Mesenchymal stem cell (in vitro differentiated cells and primary cell): ENCODE results near the gene BAG5. TPM values are rescaled to one million over a fixed set of nuclear protein-coding genes. Genes with fewer than 3 reads are reported as not detected.
"Not testable (repeated sequence)": the region's sequence is repeated elsewhere in the genome, so short reads cannot be mapped to it uniquely, and the experiment has no call there.

Experiments
- DNase-seq: peaks from one replicate; pipeline ENCODE4 v3.0.0-alpha.2; 2013
- H2AFZ ChIP-seq: one replicate; pipeline ENCODE4 v1.6.1; 2013; ENCODE audit warnings: low read depth, mild to moderate bottlenecking, control low read depth, inconsistent platforms, low read length, moderate library complexity
- H2AK5ac ChIP-seq: 2 replicates; pipeline ENCODE4 v1.6.1; 2013; ENCODE audit warnings: low read length, moderate library complexity, mild to moderate bottlenecking, inconsistent platforms; ENCODE audit not compliant: severe bottlenecking
- H2BK120ac ChIP-seq: one replicate; pipeline ENCODE4 v1.6.1; 2013; ENCODE audit warnings: low read depth, mild to moderate bottlenecking, inconsistent platforms, low read length, moderate library complexity
- H2BK12ac ChIP-seq, 2 experiments: one replicate each; pipeline ENCODE4 v1.6.1; 2013; ENCODE audit warnings: inconsistent platforms in 2 of 2, low read length in 2 of 2, mild to moderate bottlenecking in 2 of 2, moderate library complexity in 2 of 2, control low read depth in 1 of 2
- H2BK15ac ChIP-seq: one replicate; pipeline ENCODE4 v1.6.1; 2013; ENCODE audit warnings: mild to moderate bottlenecking, low read depth, inconsistent platforms; ENCODE audit not compliant: poor library complexity, severe bottlenecking
- H2BK5ac ChIP-seq: 2 replicates; pipeline ENCODE4 v1.6.1; 2013; ENCODE audit warnings: low read depth, mild to moderate bottlenecking, low read length, control low read depth, inconsistent platforms; ENCODE audit not compliant: poor library complexity, severe bottlenecking
- H3K14ac ChIP-seq, 2 experiments: one replicate each; pipeline ENCODE4 v1.6.1; 2013; ENCODE audit warnings: inconsistent platforms in 2 of 2, low read length in 2 of 2, control low read depth in 1 of 2, mild to moderate bottlenecking in 1 of 2, moderate library complexity in 1 of 2
- H3K18ac ChIP-seq, 2 experiments: one replicate each; pipeline ENCODE4 v1.6.1; 2013; ENCODE audit warnings: inconsistent platforms in 2 of 2, low read length in 2 of 2, control low read depth in 1 of 2, low read depth in 1 of 2, mild to moderate bottlenecking in 1 of 2
- H3K23ac ChIP-seq, 2 experiments: one replicate each; pipeline ENCODE4 v1.6.1; 2013; ENCODE audit warnings: inconsistent platforms in 2 of 2, low read length in 2 of 2, mild to moderate bottlenecking in 2 of 2, moderate library complexity in 2 of 2, control low read depth in 1 of 2
- H3K27ac ChIP-seq: 2 replicates; pipeline ENCODE4 v1.5.1; 2013; ENCODE audit warnings: mild to moderate bottlenecking, moderate library complexity, low read length, control low read depth, inconsistent platforms; ENCODE audit not compliant: poor library complexity, severe bottlenecking
- H3K27me3 ChIP-seq, 2 experiments: 2 replicates each; pipeline versions ENCODE4 v1.6.1 to v1.7.0; 2013; ENCODE audit warnings: low read length in 2 of 2, mild to moderate bottlenecking in 2 of 2, moderate library complexity in 2 of 2, control low read depth in 1 of 2, inconsistent platforms in 1 of 2; ENCODE audit not compliant: control insufficient read depth in 1 of 2, insufficient read depth in 1 of 2
- H3K36me3 ChIP-seq, 2 experiments: 2 replicates each; pipeline versions ENCODE4 v1.6.1 to v1.7.0; 2013; ENCODE audit warnings: low read length in 2 of 2, control low read depth in 1 of 2, inconsistent platforms in 1 of 2, low read depth in 1 of 2, mild to moderate bottlenecking in 1 of 2; ENCODE audit not compliant: insufficient read depth in 2 of 2, control insufficient read depth in 1 of 2
- H3K4ac ChIP-seq, 2 experiments: one replicate each; pipeline ENCODE4 v1.6.1; 2013; ENCODE audit warnings: inconsistent platforms in 2 of 2, low read length in 2 of 2, mild to moderate bottlenecking in 2 of 2, moderate library complexity in 2 of 2, control low read depth in 1 of 2, low read depth in 1 of 2
- H3K4me1 ChIP-seq: 2 replicates; pipeline ENCODE4 v1.6.1; 2013; ENCODE audit warnings: low read depth, low read length, control low read depth; ENCODE audit not compliant: control insufficient read depth, insufficient read depth
- H3K4me2 ChIP-seq: 2 replicates; pipeline ENCODE4 v1.6.1; 2013; ENCODE audit warnings: low read length, mild to moderate bottlenecking, inconsistent platforms; ENCODE audit not compliant: poor library complexity, severe bottlenecking
- H3K4me3 ChIP-seq, 2 experiments: 2 replicates each; pipeline versions ENCODE4 v1.5.1 to v1.7.0; 2013; ENCODE audit warnings: low read length in 2 of 2, mild to moderate bottlenecking in 2 of 2, control low read depth in 1 of 2, low read depth in 1 of 2; ENCODE audit not compliant: insufficient read depth in 1 of 2
- H3K79me1 ChIP-seq: replicated peaks from 2 replicates; pipeline ENCODE4 v1.6.1; 2013; ENCODE audit warnings: mild to moderate bottlenecking, control low read depth, low read length, inconsistent platforms; ENCODE audit not compliant: poor library complexity, severe bottlenecking
- H3K9ac ChIP-seq: 2 replicates; pipeline ENCODE4 v1.7.0; 2013; ENCODE audit warnings: mild to moderate bottlenecking, low read length, moderate library complexity
- H3K9me3 ChIP-seq: 2 replicates; pipeline ENCODE4 v1.7.0; 2013; ENCODE audit warnings: mild to moderate bottlenecking, low read length; ENCODE audit not compliant: control insufficient read depth
- H4K8ac ChIP-seq: one replicate; pipeline ENCODE4 v1.6.1; 2013; ENCODE audit warnings: inconsistent platforms, mild to moderate bottlenecking, low read length, moderate library complexity
- H4K91ac ChIP-seq: one replicate; pipeline ENCODE4 v1.6.1; 2013; ENCODE audit warnings: mild to moderate bottlenecking, low read length, inconsistent platforms
- WGBS: methylation state at CpG from one replicate; pipeline ENCODE4 v1.1.7; 2013; ENCODE audit warnings: mixed read lengths; 5-methylcytosine and 5-hydroxymethylcytosine counted together
- polyA plus RNA-seq, 2 experiments: library from polyadenylated mRNA; stranded (reverse); fragments of 200-250 nt; gene quantifications; one replicate each; pipeline ENCODE4 v1.2.3, GENCODE V29; 2013

The BAG5 gene, protein sequence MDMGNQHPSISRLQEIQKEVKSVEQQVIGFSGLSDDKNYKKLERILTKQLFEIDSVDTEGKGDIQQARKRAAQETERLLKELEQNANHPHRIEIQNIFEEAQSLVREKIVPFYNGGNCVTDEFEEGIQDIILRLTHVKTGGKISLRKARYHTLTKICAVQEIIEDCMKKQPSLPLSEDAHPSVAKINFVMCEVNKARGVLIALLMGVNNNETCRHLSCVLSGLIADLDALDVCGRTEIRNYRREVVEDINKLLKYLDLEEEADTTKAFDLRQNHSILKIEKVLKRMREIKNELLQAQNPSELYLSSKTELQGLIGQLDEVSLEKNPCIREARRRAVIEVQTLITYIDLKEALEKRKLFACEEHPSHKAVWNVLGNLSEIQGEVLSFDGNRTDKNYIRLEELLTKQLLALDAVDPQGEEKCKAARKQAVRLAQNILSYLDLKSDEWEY
- 14.8 TPM for polyA plus RNA-seq (2013, experiment 1 of 2)
- polyA plus RNA-seq (2013, experiment 2 of 2): 14.4 TPM

DNA sequence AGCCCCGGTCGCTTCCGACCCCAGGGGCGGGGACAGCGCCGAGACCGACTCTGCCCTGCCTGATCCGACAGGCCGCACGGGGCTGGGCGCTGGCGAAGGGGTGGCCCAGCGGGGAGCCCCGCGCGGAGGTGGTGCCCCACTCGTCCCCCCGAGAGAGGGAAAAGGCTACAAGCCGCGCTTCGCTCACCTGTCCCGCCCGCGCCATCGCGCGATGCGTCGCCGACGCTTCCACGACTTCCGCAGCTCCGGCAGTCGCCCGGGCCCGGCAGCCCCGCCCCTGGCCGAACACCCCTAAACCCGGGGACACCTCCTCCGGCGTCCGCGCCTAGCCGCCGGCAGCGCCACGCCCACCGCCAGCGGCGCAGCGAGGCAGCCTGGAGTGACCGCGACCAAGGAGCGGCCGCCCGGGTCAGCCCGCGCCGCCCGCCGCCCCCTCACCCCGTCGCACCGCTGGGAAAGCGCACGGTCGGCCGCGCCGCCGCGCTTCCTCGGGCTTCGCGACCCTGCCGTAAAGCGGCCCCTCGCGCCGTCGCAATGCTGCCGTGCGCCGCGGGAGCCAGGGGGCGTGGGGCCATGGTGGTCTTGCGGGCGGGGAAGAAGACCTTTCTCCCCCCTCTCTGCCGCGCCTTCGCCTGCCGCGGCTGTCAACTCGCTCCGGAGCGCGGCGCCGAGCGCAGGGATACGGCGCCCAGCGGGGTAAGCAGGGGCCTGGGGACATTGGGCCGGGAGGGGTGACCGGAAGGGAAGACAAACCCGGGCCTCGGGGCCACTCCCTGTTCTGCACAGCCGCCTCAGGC, at the start of gene BAG5, which contains the start of gene COA8:
Gene BAG5 (minus strand): TSS at position 229 of the 797 bp plus-strand sequence. CDS start 1,493 bp downstream, outside the sequence.
Gene COA8 (plus strand): TSS at position 532 of the 797 bp plus-strand sequence. CDS start 42 bp downstream, at position 574.
- H3K4ac ChIP-seq: peak within 1 kb of the TSS; percentile 99
- H2AK5ac ChIP-seq: peak within 1 kb of the TSS; percentile 78

DNA sequence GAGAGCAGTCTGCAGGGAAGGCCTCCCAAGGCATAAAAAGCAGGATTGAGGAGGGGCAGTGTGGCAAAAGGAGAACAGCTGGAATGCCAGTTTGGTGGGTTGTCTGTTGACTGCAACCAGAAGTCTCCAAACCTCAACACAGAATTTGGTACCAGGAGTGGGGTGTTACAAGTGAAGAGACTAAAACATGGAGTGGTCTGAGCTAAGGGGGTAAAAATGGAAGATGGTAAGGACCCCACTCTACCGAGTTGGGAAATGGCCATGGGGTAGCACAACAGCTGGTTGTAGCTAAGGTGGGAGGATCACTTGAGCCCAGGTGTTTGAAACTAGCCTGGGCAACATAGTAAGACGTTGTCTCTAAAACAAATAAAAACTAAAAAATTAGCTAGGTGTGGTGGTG, 48.8 kb upstream of the BAG5 start:
- no peak overlapping the region for H2BK12ac ChIP-seq
- H3K9ac ChIP-seq: no peak overlapping the region
- peaks cover 3% of the 10 kb centered on the region for H3K79me1 ChIP-seq
- no peak overlapping the region for H3K27ac ChIP-seq
- no peak overlapping the region for H2AFZ ChIP-seq
- WGBS: 96% methylated on average over 2 of the region's 2 CpGs
- no peak overlapping the region for H4K8ac ChIP-seq
- no peak overlapping the region for H2BK5ac ChIP-seq
- no peak overlapping the region for H3K14ac ChIP-seq
- H3K9me3 ChIP-seq: peaks cover 7% of the 10 kb centered on the region
- H3K27me3 ChIP-seq: peaks cover 0 to 4% of the 10 kb centered on the region in 2 experiments
- H3K36me3 ChIP-seq: no peaks in the 10 kb centered on the region
- no peak overlapping the region for H3K4me3 ChIP-seq
- no peak overlapping the region for H2BK15ac ChIP-seq
- no peak overlapping the region for H2AK5ac ChIP-seq
- H3K4me1 ChIP-seq: peaks cover 21% of the 10 kb centered on the region
- H2BK120ac ChIP-seq: no peak overlapping the region
- no peak overlapping the region for H3K23ac ChIP-seq
- no peak overlapping the region for H3K4me2 ChIP-seq
- no peak overlapping the region for H3K18ac ChIP-seq
- H3K4ac ChIP-seq: no peak overlapping the region
- DNase-seq: no peak
- no peak overlapping the region for H4K91ac ChIP-seq

More for the DNA sequence above, at the start of gene BAG5, which contains the start of gene COA8:
- Histone ChIP-seq H3K9me3 (no peaks in the 10 kb centered on the region), H2AFZ (peak within 1 kb of the TSS; percentile 93), H2BK5ac (peak within 1 kb of the TSS; percentile 100), H4K91ac (peak within 1 kb of the TSS; percentile 100), H4K8ac (peak within 1 kb of the TSS; percentile 100), H3K27me3 (no peaks in the 10 kb centered on the region), H3K4me3 (peak within 1 kb of the TSS; percentile 98 to 100), H3K27ac (peak within 1 kb of the TSS; percentile 73), H2BK120ac (peak within 1 kb of the TSS; percentile 100), H3K14ac (peak within 1 kb of the TSS in 1 of 2 experiments; percentile 51), H2BK12ac (peak within 1 kb of the TSS in 1 of 2 experiments; percentile 97), H3K18ac (peak within 1 kb of the TSS; percentile 96 to 98), H3K4me1 (peaks cover 12% of the 10 kb centered on the region), H2BK15ac (peak within 1 kb of the TSS; percentile 100), H3K79me1 (peaks cover 3% of the 10 kb centered on the region), H3K36me3 (peaks cover 13 to 27% of the 10 kb centered on the region in 2 experiments), H3K9ac (peak within 1 kb of the TSS; percentile 96), H3K4me2 (peak within 1 kb of the TSS; percentile 95), H3K23ac (peak within 1 kb of the TSS in 1 of 2 experiments; percentile 66)
- DNase-seq: peak; percentile 85
- under 1% methylated on average over 79 of the region's 109 CpGs for WGBS

DNA sequence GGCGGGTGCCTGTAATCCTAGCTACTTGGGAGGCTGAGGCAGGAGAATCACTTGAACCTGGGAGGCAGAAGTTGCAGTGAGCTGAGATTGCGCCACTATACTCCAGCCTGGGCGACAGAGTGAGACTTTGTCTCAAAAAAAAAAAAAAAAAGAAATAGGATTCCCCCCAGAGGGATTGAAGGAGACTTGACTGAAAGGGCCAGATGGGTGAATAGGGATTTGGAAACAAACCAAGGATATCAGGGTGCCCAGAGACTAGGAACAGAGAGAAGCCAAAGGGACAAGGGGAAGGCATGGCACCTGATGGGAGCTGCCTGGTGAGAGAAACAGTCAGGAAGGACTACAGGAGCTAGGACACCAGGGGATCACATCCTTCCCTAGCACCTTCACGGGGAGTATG, 46.6 kb upstream of the BAG5 start:
- H3K9ac ChIP-seq, H3K4me3 ChIP-seq, H2BK5ac ChIP-seq, H3K27ac ChIP-seq, H2BK12ac ChIP-seq, DNase-seq, H2AK5ac ChIP-seq, H2BK15ac ChIP-seq, H3K23ac ChIP-seq, H3K36me3 ChIP-seq, H3K14ac ChIP-seq, H3K79me1 ChIP-seq, H3K27me3 ChIP-seq, H3K9me3 ChIP-seq, H3K18ac ChIP-seq, H2BK120ac ChIP-seq, H3K4ac ChIP-seq, H2AFZ ChIP-seq, H4K8ac ChIP-seq, H3K4me2 ChIP-seq: not testable (repeated sequence)
- 98% methylated on average over 4 of the region's 4 CpGs for WGBS
- Histone ChIP-seq H3K4me1 (peaks cover 18% of the 10 kb centered on the region), H4K91ac (peak overlapping the region; percentile 27)
